Common myeloid progenitor, CD34-positive (primary cell): ENCODE data around the gene H1-8.
A peak's percentile ranks its signal among the peaks of the same experiment; 100 is the strongest.

Experiments
- CTCF ChIA-PET: fragments of 350-600 bp; sonication (Branson Sonifier 250); formaldehyde crosslinking; loops from one replicate; lab custom pipeline; 2021; ENCODE audit warnings: antibody characterized with exemption; lab: Charles Lee
- POLR2A ChIA-PET: fragments of 350-600 bp; sonication (Branson Sonifier 250); formaldehyde crosslinking; loops from one replicate; lab custom pipeline; 2021; ENCODE audit warnings: antibody characterized with exemption; lab: Charles Lee
- DNase-seq, 3 donors: peaks; one replicate each; pipeline versions ENCODE4 v3.0.0 to v3.0.0-alpha.2; 2013
- H3K27ac ChIP-seq, 2 experiments: 1 replicate in 1 of 2; 2 replicates in 1 of 2; pipeline ENCODE4 v1.7.0; 2013; ENCODE audit warnings: inconsistent platforms in 2 of 2, low read length in 2 of 2, mild to moderate bottlenecking in 2 of 2, low read depth in 1 of 2, moderate library complexity in 1 of 2; ENCODE audit not compliant: severe bottlenecking in 2 of 2, insufficient read depth in 1 of 2, poor library complexity in 1 of 2
- H3K27me3 ChIP-seq, 5 experiments: replicated peaks in 2 of 5; 1 replicate in 3 of 5; 2 replicates in 2 of 5; pipeline versions ENCODE4 v1.6.1 to v1.7.0; 2013; ENCODE audit warnings: low read length in 4 of 5, mild to moderate bottlenecking in 2 of 5, moderate library complexity in 2 of 5, inconsistent platforms in 1 of 5; ENCODE audit not compliant: insufficient read depth in 5 of 5, control insufficient read depth in 4 of 5
- H3K36me3 ChIP-seq, 4 experiments: 1 replicate in 2 of 4; 2 replicates in 2 of 4; pipeline versions ENCODE4 v1.6.1 to v1.7.0; 2013; ENCODE audit warnings: low read length in 3 of 4, control low read depth in 1 of 4, mild to moderate bottlenecking in 1 of 4; ENCODE audit not compliant: control insufficient read depth in 4 of 4, insufficient read depth in 4 of 4
- H3K4me1 ChIP-seq, 4 experiments: 1 replicate in 3 of 4; 2 replicates in 1 of 4; pipeline versions ENCODE4 v1.6.1 to v1.7.1; 2013; ENCODE audit warnings: low read length in 3 of 4, mild to moderate bottlenecking in 3 of 4, control low read depth in 1 of 4, inconsistent platforms in 1 of 4, moderate library complexity in 1 of 4; ENCODE audit not compliant: control insufficient read depth in 4 of 4, insufficient read depth in 4 of 4; ENCODE audit errors: control extremely low read depth in 1 of 4
- H3K4me3 ChIP-seq, 7 experiments: 1 replicate in 4 of 7; 2 replicates in 3 of 7; pipeline versions ENCODE4 v1.5.1 to v1.7.0; 2013; ENCODE audit warnings: mild to moderate bottlenecking in 7 of 7, low read length in 6 of 7, moderate library complexity in 6 of 7, inconsistent platforms in 2 of 7, low read depth in 2 of 7, control low read depth in 1 of 7; ENCODE audit not compliant: insufficient read depth in 4 of 7, control insufficient read depth in 1 of 7; ENCODE audit errors: extremely low read depth in 1 of 7
- H3K9me3 ChIP-seq, 5 experiments: 1 replicate in 4 of 5; 2 replicates in 1 of 5; pipeline versions ENCODE4 v1.6.1 to v1.7.1; 2013; ENCODE audit warnings: low read length in 4 of 5, mild to moderate bottlenecking in 2 of 5, inconsistent platforms in 1 of 5, low read depth in 1 of 5, moderate library complexity in 1 of 5; ENCODE audit not compliant: control insufficient read depth in 4 of 5, insufficient read depth in 2 of 5; ENCODE audit errors: control extremely low read depth in 1 of 5
- WGBS: methylation state at CpG from one replicate; pipeline ENCODE4 v1.1.5; 2013; ENCODE audit not compliant: insufficient coverage; 5-methylcytosine and 5-hydroxymethylcytosine counted together

The H1-8 gene

DNA sequence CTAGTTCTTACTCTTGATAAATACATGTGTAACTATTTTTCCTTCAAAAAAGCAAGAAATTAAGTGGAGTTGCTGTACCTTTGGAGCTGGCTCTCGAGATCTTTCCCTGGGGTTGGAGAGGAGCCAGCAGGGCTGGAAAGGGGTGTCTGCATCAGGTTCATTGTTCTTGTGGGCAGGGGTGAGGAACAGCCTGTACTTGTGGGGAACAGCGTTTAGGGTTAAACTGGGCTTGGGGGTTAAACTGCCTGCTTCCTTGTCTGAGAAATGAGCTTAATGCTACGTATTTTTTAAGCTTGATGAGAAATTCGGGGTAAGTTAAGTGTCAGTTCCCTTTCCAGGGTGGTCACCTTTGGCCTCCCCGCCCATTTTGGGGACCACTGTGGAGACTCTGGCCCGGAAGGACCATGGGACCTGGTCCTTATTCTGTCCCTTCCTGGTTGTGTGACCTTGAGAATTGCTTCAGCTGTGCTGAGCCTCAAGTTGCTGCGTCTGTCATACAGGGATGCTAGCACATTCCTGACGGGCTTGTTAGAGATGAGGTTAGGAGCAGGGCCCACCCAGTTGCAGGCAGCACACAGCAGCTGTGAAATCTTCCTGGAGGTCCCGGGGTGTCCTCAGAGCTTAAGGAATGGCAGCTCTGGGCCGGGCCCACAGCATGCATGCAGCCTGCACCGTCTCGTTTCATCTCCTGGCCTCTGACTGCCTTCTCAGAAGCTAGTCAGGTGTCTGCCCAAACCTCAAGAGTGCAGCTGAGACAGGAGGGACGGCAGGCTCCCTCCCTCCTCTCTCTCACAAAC lies 11.6 kb downstream of the H1-8 start:
- peak in 2 of 3 donors; percentile 25 to 31 for DNase-seq
- Histone ChIP-seq H3K36me3 (peaks cover 3 to 52% (median 26%) of the 10 kb centered on the region in 4 experiments), H3K4me3 (no peak overlapping the region), H3K27ac (peak overlapping the region in 1 of 2 experiments; percentile 6), H3K27me3 (no peaks in the 10 kb centered on the region), H3K4me1 (peaks cover 3 to 63% (median 53%) of the 10 kb centered on the region in 4 experiments), H3K9me3 (no peaks in the 10 kb centered on the region)
- ChIA-PET CTCF (interaction anchor here (0.6 to 10.1 kb wide), 7 partner anchors 10 to 64 kb away, joined by 3 to 61 read pairs (median 4); partner anchors contain the start of genes PLXND1 and RHO), POLR2A (interaction anchor here (0.9 kb wide), 1 partner anchor 15 kb away, joined by 4 read pairs; no protein-coding TSS in a partner anchor)
- WGBS, result 69% methylated on average over 11 of the region's 13 CpGs

DNA sequence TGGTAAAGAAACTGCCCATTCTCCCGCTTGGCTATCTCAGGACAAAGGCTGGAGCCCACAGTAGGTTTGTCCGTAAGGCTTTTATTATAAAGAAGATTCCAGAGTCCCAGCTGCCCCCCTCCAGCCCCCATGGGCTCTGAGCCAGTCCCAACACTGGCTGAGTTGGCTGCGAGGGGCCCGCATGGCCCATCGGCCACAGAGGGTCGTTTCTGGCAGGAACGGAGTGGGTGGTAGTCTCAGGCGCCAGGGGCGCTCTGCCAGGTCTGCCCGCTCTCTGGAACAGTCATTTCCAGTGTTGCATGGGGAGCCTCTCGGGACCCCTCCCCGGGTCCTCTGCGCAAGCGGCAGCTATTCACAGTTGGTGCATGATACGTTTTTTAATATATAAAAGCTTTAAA lies 12.2 kb downstream of the H1-8 start:
- POLR2A ChIA-PET, result interaction anchor here (0.9 kb wide), 1 partner anchor 14 kb away, joined by 4 read pairs; no protein-coding TSS in a partner anchor
- CTCF ChIA-PET, result interaction anchor here (1.4 to 10.1 kb wide), 3 partner anchors 13 to 51 kb away, joined by 3 to 61 read pairs (median 8); partner anchors contain the start of gene PLXND1
- 91% methylated on average over 13 of the region's 15 CpGs for WGBS
- Histone ChIP-seq H3K36me3 (peaks cover 7 to 58% (median 32%) of the 10 kb centered on the region in 4 experiments), H3K4me3 (no peak overlapping the region), H3K27me3 (no peaks in the 10 kb centered on the region), H3K4me1 (peaks cover 3 to 63% (median 55%) of the 10 kb centered on the region in 4 experiments), H3K27ac (no peak overlapping the region), H3K9me3 (no peaks in the 10 kb centered on the region)
- no peak for DNase-seq

DNA sequence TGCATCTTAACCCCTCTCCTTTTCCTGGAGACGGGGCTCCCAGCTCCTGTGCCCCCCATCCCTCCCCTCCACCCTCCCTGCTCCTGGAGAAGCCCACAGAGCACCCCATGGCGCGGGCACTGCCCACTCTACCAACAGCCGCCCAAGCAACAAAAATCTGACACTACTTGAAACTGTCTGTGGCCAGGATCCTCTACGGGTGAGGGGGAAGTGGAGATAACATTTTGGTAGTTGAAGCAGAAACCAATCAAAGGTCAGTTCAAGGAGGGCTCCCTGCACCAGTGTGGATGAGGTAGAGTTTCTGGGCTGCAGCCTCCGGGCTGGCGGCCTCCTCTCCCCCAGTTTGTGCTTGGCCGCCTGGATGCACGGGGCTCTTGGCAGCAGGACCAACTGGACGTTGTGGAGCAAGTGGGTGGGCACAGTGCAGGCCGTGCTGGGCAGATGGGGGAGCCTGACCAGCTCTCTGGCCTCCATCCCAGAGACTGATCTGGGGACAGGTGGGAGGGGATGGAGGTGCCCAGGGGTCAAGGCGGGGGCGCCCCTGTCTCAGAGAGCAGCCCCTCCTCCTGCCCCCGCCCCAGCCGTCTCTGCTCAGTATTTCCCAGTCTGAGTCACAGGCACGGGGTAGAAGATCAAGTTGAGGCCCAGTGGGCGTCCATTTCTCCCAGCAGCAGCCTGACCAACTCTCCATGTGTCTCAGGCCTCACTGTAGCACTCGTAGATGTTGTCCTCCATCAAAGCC lies 12.8 kb downstream of the H1-8 start:
- H3K4me3 ChIP-seq, result no peak overlapping the region
- CTCF ChIA-PET, result interaction anchor here (0.6 to 10.1 kb wide), 3 partner anchors 12 to 172 kb away, joined by 3 to 61 read pairs (median 8); no protein-coding TSS in a partner anchor
- POLR2A ChIA-PET, result interaction anchor here (0.9 kb wide), 1 partner anchor 13 kb away, joined by 4 read pairs; no protein-coding TSS in a partner anchor

DNA sequence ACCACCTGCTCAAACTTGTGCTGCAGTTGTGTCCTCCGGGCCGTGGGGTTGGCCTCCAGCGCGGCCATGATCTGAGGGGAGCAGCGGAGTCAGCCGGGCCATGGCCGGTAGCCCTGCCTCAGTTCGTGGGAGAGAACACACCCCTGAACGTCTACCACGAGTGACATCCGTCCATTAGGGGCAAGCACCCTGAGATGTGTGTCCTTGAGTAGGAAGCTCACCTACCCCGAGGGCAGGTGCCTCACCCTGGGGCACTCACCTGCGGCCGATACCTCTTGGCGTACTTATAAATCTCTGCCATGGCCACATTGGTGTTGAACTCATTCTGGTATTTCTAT lies 13.4 kb downstream of the H1-8 start:
- WGBS, result 98% methylated on average over 12 of the region's 15 CpGs
- DNase-seq, result no peak
- POLR2A ChIA-PET, result no interaction called here
- Histone ChIP-seq H3K27me3 (no peaks in the 10 kb centered on the region), H3K4me1 (peaks cover 3 to 69% (median 59%) of the 10 kb centered on the region in 4 experiments), H3K4me3 (no peak overlapping the region), H3K9me3 (no peaks in the 10 kb centered on the region), H3K36me3 (peaks cover 7 to 70% (median 34%) of the 10 kb centered on the region in 4 experiments), H3K27ac (no peak overlapping the region)
- CTCF ChIA-PET, result interaction anchor here (3.2 to 10.1 kb wide), 2 partner anchors 12 to 44 kb away, joined by 8 to 61 read pairs; no protein-coding TSS in a partner anchor

More for the DNA sequence above, 12.8 kb downstream of the H1-8 start:
- no peaks in the 10 kb centered on the region for H3K27me3 ChIP-seq
- no peaks in the 10 kb centered on the region for H3K9me3 ChIP-seq
- 94% methylated on average over 14 of the region's 18 CpGs for WGBS
- DNase-seq, result no peak
- peaks cover 7 to 65% (median 34%) of the 10 kb centered on the region in 4 experiments for H3K36me3 ChIP-seq
- H3K4me1 ChIP-seq, result peaks cover 3 to 63% (median 55%) of the 10 kb centered on the region in 4 experiments
- no peak overlapping the region for H3K27ac ChIP-seq

DNA sequence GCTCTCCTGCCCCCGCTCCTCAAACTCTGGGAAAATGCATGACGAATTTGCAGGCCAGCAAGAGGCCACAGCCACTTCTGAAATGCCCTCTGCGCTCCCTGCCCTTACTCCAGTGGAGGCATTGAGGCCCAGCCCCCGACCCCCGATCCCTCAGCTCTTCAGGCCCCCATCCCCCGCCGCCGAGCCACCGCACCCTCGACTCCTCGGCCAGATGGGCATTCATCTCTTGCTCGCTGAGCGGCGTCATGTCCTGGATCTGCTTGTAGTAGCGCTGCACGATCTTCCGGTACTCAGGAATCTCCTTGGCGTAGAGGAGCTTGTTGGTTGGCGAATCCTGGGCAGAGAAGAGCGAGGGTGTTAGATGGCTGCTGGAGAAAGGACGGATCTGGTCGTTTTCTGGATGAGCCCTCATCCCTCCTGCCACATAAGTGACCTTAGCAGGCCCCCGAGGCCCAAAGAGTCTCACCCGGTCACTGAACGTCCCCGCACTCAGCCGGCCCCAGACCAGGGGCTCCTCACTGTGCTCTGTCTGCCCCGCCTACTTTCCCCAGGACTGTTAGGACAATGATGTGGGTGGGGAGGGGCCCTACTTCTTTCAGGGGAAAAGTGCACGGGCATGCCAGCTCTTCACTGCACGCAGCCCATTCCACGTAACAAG lies 14.0 kb downstream of the H1-8 start:
- peaks cover 7 to 76% (median 38%) of the 10 kb centered on the region in 4 experiments for H3K36me3 ChIP-seq
- no peaks in the 10 kb centered on the region for H3K9me3 ChIP-seq
- POLR2A ChIA-PET, result no interaction called here
- peaks cover 3 to 76% (median 62%) of the 10 kb centered on the region in 4 experiments for H3K4me1 ChIP-seq
- H3K27me3 ChIP-seq, result no peaks in the 10 kb centered on the region
- 97% methylated on average over 28 of the region's 31 CpGs for WGBS
- no peak for DNase-seq
- CTCF ChIA-PET, result interaction anchor here (3.2 to 10.1 kb wide), 2 partner anchors 11 to 43 kb away, joined by 8 to 61 read pairs; no protein-coding TSS in a partner anchor
- no peak overlapping the region for H3K27ac ChIP-seq
- no peak overlapping the region for H3K4me3 ChIP-seq

DNA sequence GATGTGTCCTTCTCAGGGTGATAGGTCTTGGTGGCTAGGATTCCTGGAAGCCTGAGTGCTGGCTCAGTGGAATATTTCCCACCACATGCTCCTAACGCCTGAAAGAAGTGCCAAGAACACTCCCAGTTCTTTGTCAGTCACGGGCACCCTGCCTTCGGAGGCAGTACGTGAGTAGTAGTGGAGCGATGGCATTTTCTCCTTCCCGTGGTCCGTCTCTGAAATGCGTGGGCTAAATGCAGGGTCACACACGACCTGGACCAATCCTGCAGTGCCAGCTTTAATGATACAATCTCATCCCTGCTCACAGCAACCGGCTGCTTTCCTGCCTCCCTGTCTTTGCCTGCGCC lies 14.5 kb downstream of the H1-8 start:
- H3K27ac ChIP-seq, result no peak overlapping the region
- peaks cover 3 to 76% (median 62%) of the 10 kb centered on the region in 4 experiments for H3K4me1 ChIP-seq
- no peak for DNase-seq
- 97% methylated on average over 11 of the region's 11 CpGs for WGBS
- ChIA-PET CTCF (interaction anchor here (1.6 to 10.1 kb wide), 4 partner anchors 7 to 67 kb away, joined by 4 to 61 read pairs (median 7); no protein-coding TSS in a partner anchor), POLR2A (no interaction called here)
- H3K9me3 ChIP-seq, result no peaks in the 10 kb centered on the region
- no peaks in the 10 kb centered on the region for H3K27me3 ChIP-seq
- no peak overlapping the region for H3K4me3 ChIP-seq
- peaks cover 7 to 81% (median 41%) of the 10 kb centered on the region in 4 experiments for H3K36me3 ChIP-seq
